Esophagus muscularis mucosa (tissue), 4 donors: ENCODE data around the gene MEI4. TPM values are rescaled to one million over a fixed set of nuclear protein-coding genes. Genes with fewer than 3 reads are reported as not detected.

ENCODE experiments used
- DNase-seq: peaks from one replicate; pipeline ENCODE4 v3.0.0-alpha.2; 2017; ENCODE audit errors: extremely low spot score
- H3K27ac ChIP-seq, 4 donors: fragments of 200-600 bp; sonication (generic); replicated peaks in 1 of 4; 1 replicate in 3 of 4; 2 replicates in 1 of 4; pipeline ENCODE4 v1.5.1; 2016 to 2019; ENCODE audit warnings: mild to moderate bottlenecking in 1 of 4
- H3K27me3 ChIP-seq, 4 donors: fragments of 200-600 bp; sonication (generic); one replicate each; pipeline versions ENCODE4 v1.5.1 to v1.6.0; 2016 to 2019
- H3K36me3 ChIP-seq, 4 donors: fragments of 200-600 bp; sonication (generic); one replicate each; pipeline ENCODE4 v1.5.1; 2016 to 2019
- H3K4me1 ChIP-seq, 4 donors: fragments of 200-600 bp; sonication (generic); one replicate each; pipeline ENCODE4 v1.5.1; 2016 to 2019
- H3K4me3 ChIP-seq, 4 donors: fragments of 200-600 bp; sonication (generic); 1 replicate in 2 of 4; 2 replicates in 2 of 4; pipeline ENCODE4 v1.5.1; 2016 to 2019; ENCODE audit warnings: mild to moderate bottlenecking in 4 of 4, moderate library complexity in 1 of 4
- H3K9me3 ChIP-seq, 4 donors: fragments of 200-600 bp; sonication (generic); 1 replicate in 3 of 4; 2 replicates in 1 of 4; pipeline ENCODE4 v1.5.1; 2016 to 2019
- CTCF ChIP-seq, 3 experiments: fragments of 200-600 bp in 2 of 3; fragments of 450-650 bp in 1 of 3; sonication (generic) in 2 of 3; IDR thresholded peaks; one replicate each; pipeline ENCODE4 v1.5.1; 2017 to 2019; ENCODE audit warnings: antibody characterized with exemption in 3 of 3, mild to moderate bottlenecking in 2 of 3, moderate library complexity in 1 of 3
- EP300 ChIP-seq: sonication (generic); formaldehyde crosslinking; IDR thresholded peaks from one replicate; pipeline ENCODE4 v1.6.1; 2017; ENCODE audit warnings: antibody characterized with exemption
- POLR2A ChIP-seq: fragments of 450-650 bp; IDR thresholded peaks from one replicate; pipeline ENCODE4 v1.6.1; 2017; ENCODE audit warnings: antibody characterized with exemption, moderate library complexity, mild to moderate bottlenecking, low read depth
- POLR2AphosphoS5 ChIP-seq, 2 donors: sonication (generic); formaldehyde crosslinking; IDR thresholded peaks; one replicate each; pipeline ENCODE4 v1.6.1; 2017; ENCODE audit warnings: antibody characterized with exemption in 2 of 2
- WGBS: methylation state at CpG from one replicate; pipeline ENCODE4 v1.1.5; 2018; 5-methylcytosine and 5-hydroxymethylcytosine counted together
- intact Hi-C: fragments of 100-400 bp; cut with DNase I; formaldehyde crosslinking; loops from one replicate; pipeline ENCODE4 v1.15.1; 2023
- total RNA-seq, 4 donors: library from RNA; depleted of rRNA; stranded (reverse); fragments of >200 nt; gene quantifications; one replicate each; pipeline versions ENCODE4 v1.1.0 to v1.2.1, GENCODE V29; 2016

MEI4 gene
- total RNA-seq, 4 donors from 2014 or later, result 0.06 to 0.39 (median 0.17) TPM; not detected in 1

GRCh38 chr6:77633471-77633870 is 19.4 kb upstream of the MEI4 start:
- no peaks in the 10 kb centered on the region for H3K27me3 ChIP-seq
- no peak overlapping the region for H3K27ac ChIP-seq
- TF ChIP-seq POLR2A, result no peak
- TF ChIP-seq EP300, result no peak
- no peak for TF ChIP-seq POLR2AphosphoS5 (IDR thresholded peaks at IDR 0.05)
- TF ChIP-seq CTCF (IDR thresholded peaks at IDR 0.05), result no peak
- 76% methylated on average over 1 of the region's 1 CpG for whole genome bisulfite sequencing
- DNase-seq, result no peak
- no peaks in the 10 kb centered on the region for H3K36me3 ChIP-seq
- intact Hi-C loops, result no loop called here
- no peaks in the 10 kb centered on the region for H3K4me1 ChIP-seq
- no peak overlapping the region for H3K4me3 ChIP-seq
- no peaks in the 10 kb centered on the region for H3K9me3 ChIP-seq

DNA sequence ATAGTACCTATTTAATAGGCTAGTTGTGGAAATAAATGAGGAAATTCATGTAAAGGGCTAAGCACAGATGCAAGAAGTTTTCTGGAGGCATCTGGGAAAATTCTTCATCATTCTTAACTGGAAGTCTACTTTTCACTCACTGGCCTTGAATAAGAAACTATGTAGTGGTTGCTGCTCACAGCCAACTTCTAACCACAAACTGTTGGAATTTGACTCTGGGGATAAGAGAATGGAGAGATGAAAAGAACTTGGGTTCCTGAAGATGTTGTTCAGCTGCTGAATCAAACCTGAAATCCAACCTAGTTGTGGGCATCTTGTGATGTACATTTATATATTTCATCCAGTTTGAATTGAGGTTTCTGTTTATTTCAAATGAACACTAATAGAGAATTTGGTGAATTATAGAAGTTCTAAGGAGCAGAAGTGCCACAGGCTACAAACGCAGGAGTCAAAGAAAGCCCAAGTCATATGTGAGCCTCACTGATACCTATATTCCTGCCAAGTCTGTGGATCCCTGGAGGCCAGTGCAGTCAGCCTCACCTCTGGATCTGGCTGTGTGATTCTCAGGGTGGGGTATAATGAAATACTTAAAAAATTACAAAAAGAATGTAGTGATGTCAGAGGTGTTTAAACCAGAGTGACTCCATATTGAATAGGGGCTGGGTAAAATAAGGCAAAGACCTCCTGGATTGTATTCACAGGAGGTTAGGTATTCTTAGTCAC is 18.7 kb upstream of the MEI4 start:
- Histone ChIP-seq H3K27me3 (no peaks in the 10 kb centered on the region), H3K4me3 (no peak overlapping the region), H3K9me3 (no peaks in the 10 kb centered on the region), H3K36me3 (no peaks in the 10 kb centered on the region), H3K4me1 (no peaks in the 10 kb centered on the region), H3K27ac (no peak overlapping the region)
- WGBS, result 90% methylated on average over 1 of the region's 1 CpG
- intact Hi-C loops, result no loop called here
- TF ChIP-seq POLR2A (no peak), EP300 (no peak), CTCF (IDR thresholded peaks at IDR 0.05) (no peak)
- DNase-seq, result no peak

- Histone ChIP-seq H3K27me3 (no peaks in the 10 kb centered on the region), H3K4me1 (no peaks in the 10 kb centered on the region), H3K9me3 (no peaks in the 10 kb centered on the region), H3K4me3 (no peak overlapping the region), H3K36me3 (no peaks in the 10 kb centered on the region), H3K27ac (no peak overlapping the region)
- no peak for DNase-seq
- TF ChIP-seq POLR2AphosphoS5 (IDR thresholded peaks at IDR 0.05) (no peak), POLR2A (no peak), CTCF (IDR thresholded peaks at IDR 0.05) (no peak), EP300 (no peak)
- intact Hi-C loops, result no loop called here
- 88% methylated on average over 16 of the region's 16 CpGs for WGBS
Measured at GRCh38 chr6:77638129-77638830, 14.6 kb upstream of the MEI4 start.

GRCh38 chr6:77644102-77644705 is 8.6 kb upstream of the MEI4 start:
- DNase-seq, result no peak

More at GRCh38 chr6:77644102-77644705, 8.6 kb upstream of the MEI4 start:
- TF ChIP-seq EP300 (no peak), POLR2AphosphoS5 (IDR thresholded peaks at IDR 0.05) (no peak), POLR2A (no peak), CTCF (IDR thresholded peaks at IDR 0.05) (no peak)
- Histone ChIP-seq H3K9me3 (no peaks in the 10 kb centered on the region), H3K27ac (no peak overlapping the region), H3K4me1 (no peaks in the 10 kb centered on the region), H3K36me3 (no peaks in the 10 kb centered on the region), H3K27me3 (no peaks in the 10 kb centered on the region), H3K4me3 (no peak overlapping the region)
- intact Hi-C loops, result no loop called here
- WGBS, result 71% methylated on average over 2 of the region's 2 CpGs
